ENCODE results near the gene ZNF14.
"Not testable (repeated sequence)": the region's sequence is repeated elsewhere in the genome, so short reads cannot be mapped to it uniquely, and the experiment has no call there.

The ZNF14 gene

DNA sequence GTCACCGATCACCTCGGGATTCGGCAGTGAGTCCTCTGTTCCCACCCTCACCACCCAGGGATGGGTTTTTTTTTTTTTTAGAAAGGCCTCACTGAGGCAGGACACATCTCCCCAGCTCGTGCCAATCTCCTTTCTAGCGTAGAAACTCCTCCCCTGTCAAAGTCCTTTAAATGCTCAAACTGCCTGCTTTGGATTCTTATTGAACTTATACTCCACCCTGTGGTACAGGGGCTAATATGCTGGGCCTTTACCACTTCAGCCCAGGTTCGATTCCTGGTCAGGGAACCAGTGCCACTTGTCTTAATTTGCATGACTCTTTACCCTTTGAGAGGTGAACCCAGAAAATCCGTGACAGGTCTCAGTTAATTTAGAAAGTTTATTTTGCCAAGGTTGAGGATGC is 8.3 kb upstream of the ZNF14 start:
- no peaks in the 10 kb centered on the region for H3K4me1 Mint-ChIP-seq (ENCODE audit: low read depth in 2 of 2)
- no peaks in the 10 kb centered on the region for H3K9me3 Mint-ChIP-seq
- no peak overlapping the region for H3K27ac Mint-ChIP-seq

DNA sequence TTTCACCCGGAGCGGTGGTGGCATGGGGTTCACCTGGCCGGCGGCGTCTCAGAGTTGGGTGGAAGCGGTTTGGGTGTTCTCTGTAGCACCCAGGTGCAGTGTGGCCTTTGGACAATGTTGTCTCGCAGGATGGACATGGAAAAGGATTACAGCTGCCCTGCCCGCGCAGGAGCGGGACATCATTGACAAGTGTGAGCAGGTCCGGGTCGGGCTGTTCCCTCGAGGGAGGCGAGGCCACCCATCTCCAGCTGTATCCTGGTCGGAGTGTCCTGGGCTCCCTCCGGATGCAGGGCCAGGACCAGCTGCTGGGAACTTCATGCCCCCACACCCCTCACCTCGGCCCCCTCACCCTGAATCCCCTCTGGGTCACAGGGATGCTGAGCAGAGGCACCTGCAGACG is 7.8 kb upstream of the ZNF14 start:
- DNase-seq (no peak), ATAC-seq (replicated peaks) (no peak)
- peaks cover 4% of the 10 kb centered on the region for H3K36me3 Mint-ChIP-seq (ENCODE audit: insufficient read depth)
- H3K4me3 Mint-ChIP-seq, result no peak overlapping the region
- no peak overlapping the region for H3K27ac Mint-ChIP-seq
- no peaks in the 10 kb centered on the region for H3K27me3 Mint-ChIP-seq
- no peaks in the 10 kb centered on the region for H3K4me1 Mint-ChIP-seq (ENCODE audit: low read depth in 2 of 2)
- no peaks in the 10 kb centered on the region for H3K9me3 Mint-ChIP-seq

More for the DNA sequence above, 8.3 kb upstream of the ZNF14 start:
- no peaks in the 10 kb centered on the region for H3K36me3 Mint-ChIP-seq (ENCODE audit: insufficient read depth)
- DNase-seq (no peak), ATAC-seq (replicated peaks) (no peak)
- no peak overlapping the region for H3K4me3 Mint-ChIP-seq
- H3K27me3 Mint-ChIP-seq, result no peaks in the 10 kb centered on the region

DNA sequence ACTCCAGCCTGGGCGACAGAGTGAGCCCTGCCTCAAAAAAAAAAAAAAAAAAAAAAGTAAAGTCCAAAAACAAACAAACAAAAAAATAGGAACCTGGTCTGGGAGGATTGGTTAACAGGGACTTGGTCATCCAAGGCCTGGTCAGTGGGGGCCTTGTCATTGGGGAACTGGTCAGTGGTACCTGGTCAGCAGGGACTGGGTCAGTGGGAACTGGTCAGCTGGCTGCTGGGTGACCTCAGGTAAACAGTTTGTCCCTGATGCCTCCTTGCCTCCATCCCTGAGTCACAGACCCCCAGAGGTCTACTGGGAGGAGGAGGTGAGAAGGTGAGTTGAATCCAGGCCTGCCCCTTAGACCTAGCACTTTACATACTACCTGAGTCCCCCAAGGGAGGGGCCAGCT is 5.7 kb upstream of the ZNF14 start:
- H3K36me3 Mint-ChIP-seq (ENCODE audit: insufficient read depth), result peaks cover 13% of the 10 kb centered on the region
- ATAC-seq (replicated peaks) (no peak), DNase-seq (no peak)
- H3K4me1 Mint-ChIP-seq (ENCODE audit: low read depth in 2 of 2), result peaks cover 3 to 5% of the 10 kb centered on the region in 2 donors
- no peaks in the 10 kb centered on the region for H3K9me3 Mint-ChIP-seq
- no peaks in the 10 kb centered on the region for H3K27me3 Mint-ChIP-seq
- no peak overlapping the region for H3K4me3 Mint-ChIP-seq
- peak overlapping the region in 1 of 2 donors; percentile 44 for H3K27ac Mint-ChIP-seq

DNA sequence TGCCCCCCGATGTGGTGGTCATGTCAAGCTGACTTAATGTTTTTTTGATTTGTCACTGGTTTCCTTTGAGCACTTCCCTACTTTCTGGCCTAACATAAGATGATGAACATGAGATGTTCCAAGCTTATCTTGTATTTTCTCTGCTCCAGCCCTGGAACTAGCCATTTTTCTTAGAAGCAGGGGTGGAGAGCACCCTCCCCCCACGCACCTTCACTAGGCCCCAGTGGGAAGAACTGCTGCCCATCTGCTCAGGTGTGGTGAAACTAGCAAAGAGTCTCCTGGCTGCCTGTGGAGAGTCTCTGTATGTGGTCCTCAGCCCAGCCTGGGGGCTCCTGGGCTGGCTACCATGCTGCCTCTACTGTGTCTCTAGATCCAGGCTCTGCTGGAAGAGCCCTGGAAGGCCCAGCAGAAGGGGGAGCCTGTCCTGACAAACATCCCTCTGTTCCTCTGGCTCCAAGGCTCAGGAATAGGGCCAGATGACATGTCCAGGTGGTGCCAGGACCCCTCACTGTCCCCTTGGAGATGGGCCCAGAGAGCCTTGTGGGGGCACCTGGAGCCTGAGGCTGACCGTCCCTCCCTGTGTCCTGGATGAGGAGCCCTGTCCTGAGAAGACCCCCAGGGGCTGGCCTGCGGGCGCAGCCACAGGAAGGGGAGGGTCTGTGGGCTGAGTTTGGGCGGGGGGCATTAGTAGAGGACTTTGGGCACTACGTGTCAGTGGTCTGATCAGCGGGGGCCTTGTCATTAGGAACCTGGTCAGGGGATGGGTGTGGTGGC is 4.8 kb upstream of the ZNF14 start:
- Mint-ChIP-seq H3K27ac (no peak overlapping the region), H3K27me3 (no peaks in the 10 kb centered on the region), H3K4me3 (no peak overlapping the region)

DNA sequence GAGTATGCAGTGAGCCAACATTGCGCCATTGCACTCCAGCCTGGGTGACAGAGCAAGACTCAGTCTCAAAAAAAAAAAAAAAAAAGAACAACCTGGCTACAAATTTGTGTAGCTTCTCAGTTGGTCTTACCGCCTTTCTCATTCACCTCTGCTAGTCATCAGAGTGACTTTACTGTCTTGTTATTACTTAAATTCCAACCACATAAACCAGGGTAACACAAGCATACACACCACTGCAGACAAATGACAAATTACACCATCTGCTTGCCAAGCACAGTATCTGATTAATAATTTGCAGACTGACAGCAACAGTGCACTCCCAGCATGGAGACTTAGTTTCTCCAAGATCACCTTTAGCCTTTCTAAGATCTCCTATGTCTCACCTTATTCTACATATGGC is 11.0 kb downstream of the ZNF14 start:
- peaks cover 17 to 19% of the 10 kb centered on the region in 2 donors for H3K4me1 Mint-ChIP-seq (ENCODE audit: low read depth in 2 of 2)
- peaks cover 8% of the 10 kb centered on the region for H3K36me3 Mint-ChIP-seq (ENCODE audit: insufficient read depth)
- H3K9me3 Mint-ChIP-seq, result peaks cover 18 to 61% of the 10 kb centered on the region in 2 donors
- ATAC-seq (replicated peaks) (no peak), DNase-seq (no peak)
- no peaks in the 10 kb centered on the region for H3K27me3 Mint-ChIP-seq
- H3K27ac Mint-ChIP-seq, result no peak overlapping the region
- no peak overlapping the region for H3K4me3 Mint-ChIP-seq

More for the DNA sequence above, 4.8 kb upstream of the ZNF14 start:
- no peaks in the 10 kb centered on the region for H3K9me3 Mint-ChIP-seq
- ATAC-seq (replicated peaks), result no peak
- H3K36me3 Mint-ChIP-seq (ENCODE audit: insufficient read depth), result peaks cover 18% of the 10 kb centered on the region
- DNase-seq, result no peak
- H3K4me1 Mint-ChIP-seq (ENCODE audit: low read depth in 2 of 2), result peaks cover 9 to 11% of the 10 kb centered on the region in 2 donors

DNA sequence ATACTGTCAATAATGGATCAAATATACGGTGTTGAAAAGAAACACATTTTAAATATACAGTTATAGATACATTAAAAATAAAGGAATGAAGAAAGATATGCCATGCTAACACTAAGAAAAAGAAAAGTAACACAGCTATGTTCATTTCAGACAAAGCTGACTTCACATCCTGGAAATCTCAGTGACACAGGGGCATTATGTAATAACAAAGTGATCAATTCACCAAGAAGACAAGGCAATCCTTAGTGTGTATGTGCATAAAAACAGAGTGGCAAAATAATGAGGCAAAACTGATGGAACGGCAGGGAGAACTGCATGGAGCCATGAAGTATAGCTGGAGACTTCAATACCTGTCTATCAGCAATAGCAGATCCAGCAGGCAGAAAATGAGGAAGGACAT is 13.1 kb downstream of the ZNF14 start:
- ATAC-seq (replicated peaks) (peak; percentile 36), DNase-seq (no peak)
- H3K27me3 Mint-ChIP-seq, result no peaks in the 10 kb centered on the region
- peaks cover 7 to 15% of the 10 kb centered on the region in 2 donors for H3K4me1 Mint-ChIP-seq (ENCODE audit: low read depth in 2 of 2)
- no peak overlapping the region for H3K4me3 Mint-ChIP-seq
- H3K9me3 Mint-ChIP-seq, result peaks cover 18 to 45% of the 10 kb centered on the region in 2 donors
- peaks cover 13% of the 10 kb centered on the region for H3K36me3 Mint-ChIP-seq (ENCODE audit: insufficient read depth)
- no peak overlapping the region for H3K27ac Mint-ChIP-seq

DNA sequence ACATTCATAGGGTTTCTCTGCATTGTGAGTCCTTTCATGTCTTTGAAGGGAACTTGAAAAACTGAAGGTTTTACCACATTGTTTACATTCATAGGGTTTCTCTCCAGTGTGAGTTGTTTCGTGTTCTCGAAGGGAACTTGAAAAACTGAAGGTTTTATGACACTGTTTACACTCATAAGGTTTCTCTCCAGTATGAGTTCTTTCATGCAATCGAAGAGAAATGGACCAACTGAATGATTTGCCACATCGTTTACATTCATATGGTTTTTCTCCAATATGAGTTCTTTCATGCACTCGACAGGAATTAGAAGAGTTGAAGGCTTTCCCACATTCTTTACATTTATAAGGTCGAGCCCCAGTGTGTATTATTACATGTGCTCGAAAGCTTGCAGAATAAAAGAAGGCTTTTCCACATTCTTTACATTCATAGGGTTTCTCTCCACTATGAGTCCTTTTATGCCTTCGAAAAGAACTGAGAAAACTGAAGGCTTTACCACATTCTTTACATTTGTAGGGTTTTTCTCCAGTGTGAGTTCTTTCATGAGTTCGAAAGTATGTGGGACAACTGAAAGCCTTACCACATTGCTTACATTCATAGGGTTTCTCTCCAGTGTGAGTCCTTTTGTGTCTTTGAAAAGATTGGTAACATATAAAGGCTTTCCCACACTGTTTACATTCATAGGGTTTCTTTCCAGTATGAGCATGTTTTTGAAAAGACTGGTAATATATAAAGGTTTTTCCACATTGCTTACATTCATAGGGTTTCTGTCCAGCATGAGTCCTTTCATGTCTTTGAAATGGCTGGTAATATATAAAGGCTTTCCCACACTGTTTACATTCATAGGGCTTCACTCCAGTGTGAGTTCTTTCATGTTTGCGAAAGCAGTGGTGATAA is 20.7 kb downstream of the ZNF14 start:
- ATAC-seq (replicated peaks), result no peak
- H3K36me3 Mint-ChIP-seq (ENCODE audit: insufficient read depth), result peaks cover 56% of the 10 kb centered on the region
- no peak overlapping the region for H3K4me3 Mint-ChIP-seq
- DNase-seq, result no peak
- peaks cover 0 to 4% of the 10 kb centered on the region in 2 donors for H3K9me3 Mint-ChIP-seq
- no peaks in the 10 kb centered on the region for H3K4me1 Mint-ChIP-seq (ENCODE audit: low read depth in 2 of 2)
- H3K27ac Mint-ChIP-seq, result no peak overlapping the region
- H3K27me3 Mint-ChIP-seq, result no peaks in the 10 kb centered on the region

DNA sequence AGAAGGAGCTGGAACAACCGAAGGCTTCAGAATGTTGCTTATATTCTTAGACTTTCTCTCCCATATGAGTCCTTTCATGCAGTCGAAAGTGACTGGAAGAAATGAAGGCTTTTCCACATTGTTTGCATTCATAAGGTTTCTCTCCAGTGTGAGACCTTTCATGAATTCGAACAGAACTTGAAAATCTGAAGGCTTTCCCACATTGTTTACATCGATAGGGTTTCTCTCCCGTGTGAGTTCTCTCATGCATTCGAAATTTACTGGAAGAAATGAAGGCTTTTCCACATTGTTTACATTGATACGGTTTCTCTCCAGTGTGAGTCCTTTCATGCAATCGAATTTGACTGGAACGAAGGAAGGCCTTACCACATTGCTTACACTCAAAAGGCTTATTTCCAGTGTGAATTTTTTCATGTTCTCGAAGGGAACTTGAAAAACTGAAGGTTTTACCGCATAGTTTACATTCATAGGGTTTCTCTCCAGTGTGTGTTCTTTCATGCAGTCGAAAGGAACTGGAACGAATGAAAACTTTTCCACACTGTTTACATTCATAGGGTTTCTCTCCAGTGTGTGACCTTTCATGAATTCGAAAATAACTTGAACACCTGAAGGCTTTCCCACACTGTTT is 21.5 kb downstream of the ZNF14 start:
- no peak for DNase-seq
- Mint-ChIP-seq H3K27ac (no peak overlapping the region), H3K4me3 (no peak overlapping the region), H3K36me3 (ENCODE audit: insufficient read depth) (peaks cover 54% of the 10 kb centered on the region), H3K27me3 (no peaks in the 10 kb centered on the region), H3K4me1 (ENCODE audit: low read depth in 2 of 2) (no peaks in the 10 kb centered on the region), H3K9me3 (peaks cover 0 to 4% of the 10 kb centered on the region in 2 donors)
- ATAC-seq (replicated peaks), result no peak

DNA sequence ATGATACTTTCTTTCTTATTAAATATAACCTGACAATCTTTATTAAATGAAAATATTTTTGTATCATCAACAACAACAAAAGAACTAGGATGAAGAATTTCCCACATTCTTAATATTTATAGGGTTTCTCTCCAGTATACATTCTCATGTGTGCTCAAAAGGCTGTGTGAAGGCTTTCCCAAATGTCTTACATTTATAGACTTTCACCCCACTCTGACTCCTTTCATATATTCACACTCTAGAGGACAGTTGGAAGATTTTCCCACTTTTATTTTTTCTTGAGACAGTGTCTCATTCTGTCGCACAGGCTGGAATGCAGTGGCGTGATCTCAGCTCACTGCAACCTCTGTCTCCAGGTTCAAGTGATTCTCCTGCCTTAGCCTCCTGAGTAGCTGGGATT is 22.4 kb downstream of the ZNF14 start:
- H3K9me3 Mint-ChIP-seq, result peaks cover 0 to 4% of the 10 kb centered on the region in 2 donors
- H3K27me3 Mint-ChIP-seq, result no peaks in the 10 kb centered on the region
- no peak overlapping the region for H3K4me3 Mint-ChIP-seq
- H3K36me3 Mint-ChIP-seq (ENCODE audit: insufficient read depth), result peaks cover 53% of the 10 kb centered on the region
- ATAC-seq (replicated peaks) (no peak), DNase-seq (no peak)
- no peak overlapping the region for H3K27ac Mint-ChIP-seq
- H3K4me1 Mint-ChIP-seq (ENCODE audit: low read depth in 2 of 2), result no peaks in the 10 kb centered on the region

DNA sequence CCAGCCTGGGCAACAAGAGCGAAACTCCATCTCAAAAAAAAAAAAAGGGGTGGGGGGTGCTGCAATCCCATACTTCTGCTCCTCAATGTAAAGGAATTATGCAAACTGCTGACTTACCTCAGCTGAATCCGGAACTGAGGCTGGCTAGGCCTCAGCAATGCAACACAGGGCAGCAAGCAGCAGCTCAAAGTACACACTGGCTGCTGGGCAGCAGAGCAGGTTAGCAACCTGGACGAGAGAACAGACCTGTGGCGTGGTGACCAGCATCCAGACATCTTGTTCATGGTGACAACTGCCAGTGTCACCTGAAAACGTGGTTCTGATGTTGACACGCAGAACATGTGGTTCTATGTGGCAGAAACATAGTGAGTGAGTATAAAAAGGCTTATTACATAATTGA is 28.1 kb downstream of the ZNF14 start:
- no peak overlapping the region for H3K27ac Mint-ChIP-seq
- H3K4me3 Mint-ChIP-seq, result no peak overlapping the region
- H3K27me3 Mint-ChIP-seq, result no peaks in the 10 kb centered on the region
- ATAC-seq (replicated peaks) (no peak), DNase-seq (no peak)
- H3K36me3 Mint-ChIP-seq (ENCODE audit: insufficient read depth), result peaks cover 25% of the 10 kb centered on the region
- H3K9me3 Mint-ChIP-seq, result peaks cover 0 to 3% of the 10 kb centered on the region in 2 donors
- no peaks in the 10 kb centered on the region for H3K4me1 Mint-ChIP-seq (ENCODE audit: low read depth in 2 of 2)

DNA sequence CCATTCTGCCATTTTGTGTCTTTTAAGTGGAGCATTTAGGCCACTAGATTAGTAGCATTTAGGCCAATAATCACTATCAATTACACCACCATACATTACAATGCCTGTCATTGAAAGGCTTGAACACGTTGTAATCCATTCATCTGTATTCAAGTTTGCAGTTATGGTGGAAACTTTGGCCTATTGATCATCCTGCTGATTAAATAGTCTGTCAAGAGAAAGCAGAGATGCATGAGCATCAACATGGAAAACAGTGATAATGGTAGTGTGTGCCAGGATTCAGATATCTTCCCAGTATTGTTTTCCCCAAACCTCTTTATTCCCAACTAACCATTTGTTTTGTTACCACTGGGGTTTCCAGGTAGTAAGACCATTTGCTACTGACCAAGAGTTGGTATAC is 32.4 kb downstream of the ZNF14 start:
- not testable (repeated sequence) for H3K27ac Mint-ChIP-seq; DNase-seq; H3K9me3 Mint-ChIP-seq; ATAC-seq (replicated peaks); H3K4me1 Mint-ChIP-seq (ENCODE audit: low read depth in 2 of 2); H3K4me3 Mint-ChIP-seq; H3K27me3 Mint-ChIP-seq
- peaks cover 15% of the 10 kb centered on the region for H3K36me3 Mint-ChIP-seq (ENCODE audit: insufficient read depth)

DNA sequence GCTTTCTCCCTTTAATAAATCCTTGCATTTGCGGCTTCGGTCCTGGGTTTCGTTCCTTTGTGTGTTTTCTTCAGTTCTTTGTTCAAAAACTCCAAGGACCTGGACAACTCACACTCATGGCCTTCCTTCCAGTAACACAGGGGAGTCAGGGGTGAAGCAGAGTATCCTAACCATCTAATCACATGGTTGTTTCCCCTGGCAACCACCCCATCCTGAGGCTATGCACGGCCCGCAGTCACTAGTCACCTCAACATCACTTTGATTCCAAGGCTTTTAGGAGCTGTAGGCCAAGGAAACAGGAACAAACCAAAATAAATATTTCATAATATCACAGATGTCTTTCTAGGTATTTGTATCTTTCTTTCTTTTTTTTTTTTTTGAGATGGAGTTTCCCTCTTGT is 35.3 kb downstream of the ZNF14 start:
- Mint-ChIP-seq H3K36me3 (ENCODE audit: insufficient read depth) (peaks cover 5% of the 10 kb centered on the region), H3K27ac (peak overlapping the region in 1 of 2 donors; percentile 35), H3K4me3 (no peak overlapping the region), H3K9me3 (no peaks in the 10 kb centered on the region), H3K4me1 (ENCODE audit: low read depth in 2 of 2) (no peaks in the 10 kb centered on the region), H3K27me3 (no peaks in the 10 kb centered on the region)
- DNase-seq, result no peak
- no peak for ATAC-seq (replicated peaks)

DNA sequence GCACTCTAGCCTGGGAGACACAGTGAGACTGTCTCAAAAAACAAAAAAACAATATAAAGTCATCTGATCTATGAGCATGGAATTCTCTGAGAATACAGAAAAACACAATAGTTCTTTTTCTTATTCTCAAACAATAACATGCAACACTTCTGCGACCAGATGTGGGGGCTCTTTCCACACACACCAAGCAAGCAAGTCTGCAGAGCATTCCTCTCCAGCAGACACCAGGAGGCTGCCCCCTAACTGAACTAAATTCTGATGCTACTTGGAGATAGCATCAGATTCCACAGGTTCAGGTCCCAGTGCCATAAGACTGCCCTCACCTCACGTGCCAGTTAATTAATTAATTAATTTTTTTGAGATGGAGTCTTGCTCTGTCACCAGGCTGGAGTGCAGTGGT is 36.5 kb downstream of the ZNF14 start:
- Mint-ChIP-seq H3K27me3 (no peaks in the 10 kb centered on the region), H3K9me3 (no peaks in the 10 kb centered on the region), H3K4me3 (no peak overlapping the region), H3K4me1 (ENCODE audit: low read depth in 2 of 2) (no peaks in the 10 kb centered on the region), H3K27ac (no peak overlapping the region), H3K36me3 (ENCODE audit: insufficient read depth) (peaks cover 4% of the 10 kb centered on the region)
- no peak for DNase-seq
- no peak for ATAC-seq (replicated peaks)

All from effector memory CD8-positive, alpha-beta T cell (primary cell).